Measurements from ENCODE around the gene HSPB6.

- TF ChIP-seq CTCF (IDR thresholded peaks at IDR 0.05) (no peak), POLR2A (IDR thresholded peaks at IDR 0.05) (no peak)
Observed at GRCh38 chr19:35754370-35755130, 2.3 kb downstream of the HSPB6 start.

Measured in esophagus squamous epithelium (tissue), 4 donors.